ENCODE measurements around the gene ZNF521.

The ZNF521 gene

DNA sequence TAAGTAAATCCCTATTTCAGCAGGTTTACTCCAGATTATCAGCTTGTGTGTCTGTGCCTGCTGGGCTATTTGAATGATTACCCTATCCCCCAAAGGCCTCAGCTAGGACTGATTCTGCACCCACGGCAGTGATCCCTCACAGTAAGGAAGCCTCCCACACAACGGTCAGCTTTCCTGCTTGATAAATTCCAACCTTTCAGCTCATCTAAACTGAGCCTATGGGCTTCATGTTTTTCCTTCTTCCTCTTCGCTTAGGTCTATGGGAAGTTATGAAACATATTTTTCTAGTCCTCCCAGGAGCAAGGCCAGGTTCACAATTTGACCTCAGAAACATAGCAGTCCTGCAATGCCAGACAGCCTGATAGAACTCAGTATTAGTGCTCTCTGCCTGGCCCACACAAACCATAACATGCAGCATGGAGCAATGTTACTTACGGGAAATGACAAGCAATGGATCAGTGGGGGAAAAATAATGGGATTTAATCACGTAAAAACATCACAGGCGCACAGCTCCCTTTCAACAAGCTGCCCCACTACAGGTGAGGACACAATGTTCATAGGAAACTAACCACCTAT, 170.9 kb downstream of the ZNF521 start:
- DNase-seq (ENCODE audit: low read depth) = no peak
- H3K4me3 ChIP-seq (ENCODE audit: low read length) = no peak overlapping the region
- TF ChIP-seq, protein P1, sequence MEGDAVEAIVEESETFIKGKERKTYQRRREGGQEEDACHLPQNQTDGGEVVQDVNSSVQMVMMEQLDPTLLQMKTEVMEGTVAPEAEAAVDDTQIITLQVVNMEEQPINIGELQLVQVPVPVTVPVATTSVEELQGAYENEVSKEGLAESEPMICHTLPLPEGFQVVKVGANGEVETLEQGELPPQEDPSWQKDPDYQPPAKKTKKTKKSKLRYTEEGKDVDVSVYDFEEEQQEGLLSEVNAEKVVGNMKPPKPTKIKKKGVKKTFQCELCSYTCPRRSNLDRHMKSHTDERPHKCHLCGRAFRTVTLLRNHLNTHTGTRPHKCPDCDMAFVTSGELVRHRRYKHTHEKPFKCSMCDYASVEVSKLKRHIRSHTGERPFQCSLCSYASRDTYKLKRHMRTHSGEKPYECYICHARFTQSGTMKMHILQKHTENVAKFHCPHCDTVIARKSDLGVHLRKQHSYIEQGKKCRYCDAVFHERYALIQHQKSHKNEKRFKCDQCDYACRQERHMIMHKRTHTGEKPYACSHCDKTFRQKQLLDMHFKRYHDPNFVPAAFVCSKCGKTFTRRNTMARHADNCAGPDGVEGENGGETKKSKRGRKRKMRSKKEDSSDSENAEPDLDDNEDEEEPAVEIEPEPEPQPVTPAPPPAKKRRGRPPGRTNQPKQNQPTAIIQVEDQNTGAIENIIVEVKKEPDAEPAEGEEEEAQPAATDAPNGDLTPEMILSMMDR (IDR thresholded peaks at IDR 0.05; ENCODE audit: insufficient read depth, low read depth, low read length, missing control alignments) = no peak

DNA sequence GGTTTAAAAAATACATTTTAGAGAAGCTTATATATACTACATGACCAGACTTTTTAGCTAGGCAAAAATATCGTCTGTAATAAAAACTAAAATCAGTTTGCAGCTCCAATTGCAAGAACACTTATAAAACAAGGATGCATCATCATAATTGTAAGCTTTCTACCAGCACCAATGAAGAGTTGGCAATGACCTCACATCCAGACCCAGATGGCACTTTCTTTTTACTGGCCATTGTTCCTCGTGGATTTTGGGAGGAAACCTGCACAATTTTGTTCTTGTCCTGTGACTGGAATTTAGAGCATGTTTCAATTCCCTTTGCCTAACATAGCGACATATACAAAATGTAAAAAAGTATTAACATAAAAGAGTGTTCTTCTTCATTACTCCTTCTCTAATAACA, 174.3 kb downstream of the ZNF521 start:
- TF ChIP-seq, protein P1 (IDR thresholded peaks at IDR 0.05; ENCODE audit: insufficient read depth, low read depth, low read length, missing control alignments) = no peak
- H3K4me3 ChIP-seq (ENCODE audit: low read length) = no peak overlapping the region
- DNase-seq (ENCODE audit: low read depth) = no peak

DNA sequence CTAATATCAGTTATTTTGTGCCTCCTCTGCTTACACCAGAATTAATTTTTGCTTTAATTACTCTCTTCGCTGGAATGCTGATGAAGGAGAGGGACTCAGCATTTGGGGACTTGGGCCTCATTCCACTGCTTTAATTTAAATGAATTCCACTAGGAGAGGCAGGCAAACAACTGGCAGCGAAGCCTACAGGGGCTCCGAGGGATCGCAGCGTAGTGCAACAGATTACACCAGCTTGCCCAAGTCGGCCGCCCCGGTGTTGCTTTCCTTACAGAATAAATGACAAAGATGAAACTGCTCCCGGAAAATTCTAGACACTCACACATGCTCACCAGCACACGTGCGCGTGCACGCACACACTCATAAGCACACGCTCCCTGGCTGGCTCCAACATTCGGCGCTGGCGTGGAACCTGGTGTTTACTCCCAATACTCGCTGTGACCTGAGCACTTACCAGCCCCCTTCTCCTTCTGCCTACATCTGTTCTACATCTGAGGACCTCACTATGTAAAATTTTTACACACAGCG, 175.4 kb downstream of the ZNF521 start:
- no peak overlapping the region for H3K4me3 ChIP-seq (ENCODE audit: low read length)
- DNase-seq (ENCODE audit: low read depth) = no peak
- TF ChIP-seq, protein P1 (IDR thresholded peaks at IDR 0.05; ENCODE audit: insufficient read depth, low read depth, low read length, missing control alignments) = no peak

DNA sequence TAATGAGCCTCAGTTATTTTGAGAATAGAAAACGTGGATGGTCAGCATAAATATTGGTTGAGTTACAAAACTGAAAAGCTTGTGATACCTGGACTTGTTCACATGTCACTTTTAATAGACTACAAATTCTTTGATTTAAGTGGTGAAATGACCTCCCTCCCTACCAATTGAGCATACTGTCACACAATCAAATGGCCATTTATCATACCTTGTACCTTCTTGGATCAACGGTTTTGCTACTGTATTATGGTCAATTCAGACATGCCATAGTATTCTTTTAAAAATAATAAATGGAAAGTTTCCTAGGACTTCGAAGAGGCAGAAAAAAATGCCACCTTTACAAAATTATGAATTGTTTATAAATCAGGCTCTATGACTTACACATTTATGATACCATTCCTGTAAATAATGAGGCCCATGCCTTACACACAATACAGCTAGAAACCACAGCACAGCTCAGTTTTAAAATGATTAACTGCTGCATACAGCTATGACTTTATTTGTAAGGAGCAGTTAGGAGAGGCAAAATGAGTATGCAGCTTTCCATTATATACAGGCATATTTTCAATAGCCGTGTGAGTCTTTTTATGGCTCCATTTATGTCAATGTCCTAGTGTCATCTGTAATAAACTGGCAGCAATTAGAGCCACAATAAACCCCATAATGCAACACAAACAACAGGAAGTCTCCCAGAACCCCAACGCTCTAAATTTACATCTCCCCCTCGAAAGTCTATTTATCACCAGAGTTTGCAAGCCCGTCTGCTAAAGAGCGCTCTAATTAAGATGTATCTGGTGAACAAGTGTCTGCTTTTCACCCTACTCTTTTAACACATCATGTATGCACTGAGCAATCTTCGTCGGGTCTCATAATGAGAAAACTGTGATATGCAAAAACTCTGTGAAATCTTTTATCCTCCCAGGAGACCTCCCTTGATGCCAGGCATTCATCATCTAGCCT, 176.1 kb downstream of the ZNF521 start:
- no peak for DNase-seq (ENCODE audit: low read depth)
- TF ChIP-seq, protein P1 (IDR thresholded peaks at IDR 0.05; ENCODE audit: insufficient read depth, low read depth, low read length, missing control alignments) = no peak
- H3K4me3 ChIP-seq (ENCODE audit: low read length) = no peak overlapping the region

DNA sequence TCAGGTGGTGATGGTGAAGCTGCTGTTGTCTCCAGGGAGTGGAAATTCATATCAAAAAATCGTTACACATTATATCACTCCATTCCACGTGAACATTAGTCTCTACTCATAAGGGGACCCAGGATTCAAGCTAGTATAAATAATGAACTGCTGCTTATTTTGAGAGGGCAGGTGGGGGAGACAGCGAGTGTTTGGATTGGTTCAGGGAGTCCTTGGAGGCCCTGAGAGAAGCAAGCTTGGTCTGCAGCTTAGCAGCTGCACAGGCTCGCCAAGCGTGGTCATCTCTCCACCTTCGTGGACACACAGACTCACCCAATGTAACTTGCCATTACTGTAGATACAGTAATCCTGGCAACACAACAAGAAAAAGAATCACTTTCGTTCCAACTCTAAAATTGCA, 177.6 kb downstream of the ZNF521 start:
- TF ChIP-seq, protein P1 (IDR thresholded peaks at IDR 0.05; ENCODE audit: insufficient read depth, low read depth, low read length, missing control alignments) = no peak
- no peak for DNase-seq (ENCODE audit: low read depth)
- no peak overlapping the region for H3K4me3 ChIP-seq (ENCODE audit: low read length)

DNA sequence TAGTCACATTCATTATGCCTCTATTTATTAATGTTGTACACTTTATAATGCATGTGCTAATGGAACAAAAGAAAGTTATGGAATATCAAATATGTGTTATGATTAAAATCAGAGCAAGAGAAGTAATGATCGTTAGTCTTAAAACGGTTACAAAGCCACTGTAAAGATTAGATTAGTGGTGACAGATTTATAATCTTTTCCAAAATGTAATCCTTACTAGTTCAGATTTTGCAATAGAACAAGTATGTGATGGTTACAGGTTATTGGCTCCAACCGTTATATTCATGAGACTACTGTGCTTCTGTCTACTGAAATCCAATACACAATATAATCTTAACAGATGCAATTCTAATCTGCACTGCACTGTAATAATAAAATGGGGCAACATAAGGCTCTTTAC, 180.6 kb downstream of the ZNF521 start:
- TF ChIP-seq, protein P1 (IDR thresholded peaks at IDR 0.05; ENCODE audit: insufficient read depth, low read depth, low read length, missing control alignments) = no peak
- no peak for DNase-seq (ENCODE audit: low read depth)
- no peak overlapping the region for H3K4me3 ChIP-seq (ENCODE audit: low read length)

Measured in epithelial cell of esophagus (primary cell).